Midbrain (tissue), 1 donor: ENCODE measurements around the gene MALT1.

Experiments used
- DNase-seq: peaks from one replicate; lab custom pipeline; 2025; lab: John Stamatoyannopoulos, UW

The MALT1 gene

GRCh38 chr18:58691256-58691655, 20.0 kb downstream of the MALT1 start:
- DNase-seq, result no peak

GRCh38 chr18:58692422-58693185, 21.3 kb downstream of the MALT1 start:
- no peak for DNase-seq

- DNase-seq, result no peak
Measured at GRCh38 chr18:58694221-58694620, 23.0 kb downstream of the MALT1 start.

DNA sequence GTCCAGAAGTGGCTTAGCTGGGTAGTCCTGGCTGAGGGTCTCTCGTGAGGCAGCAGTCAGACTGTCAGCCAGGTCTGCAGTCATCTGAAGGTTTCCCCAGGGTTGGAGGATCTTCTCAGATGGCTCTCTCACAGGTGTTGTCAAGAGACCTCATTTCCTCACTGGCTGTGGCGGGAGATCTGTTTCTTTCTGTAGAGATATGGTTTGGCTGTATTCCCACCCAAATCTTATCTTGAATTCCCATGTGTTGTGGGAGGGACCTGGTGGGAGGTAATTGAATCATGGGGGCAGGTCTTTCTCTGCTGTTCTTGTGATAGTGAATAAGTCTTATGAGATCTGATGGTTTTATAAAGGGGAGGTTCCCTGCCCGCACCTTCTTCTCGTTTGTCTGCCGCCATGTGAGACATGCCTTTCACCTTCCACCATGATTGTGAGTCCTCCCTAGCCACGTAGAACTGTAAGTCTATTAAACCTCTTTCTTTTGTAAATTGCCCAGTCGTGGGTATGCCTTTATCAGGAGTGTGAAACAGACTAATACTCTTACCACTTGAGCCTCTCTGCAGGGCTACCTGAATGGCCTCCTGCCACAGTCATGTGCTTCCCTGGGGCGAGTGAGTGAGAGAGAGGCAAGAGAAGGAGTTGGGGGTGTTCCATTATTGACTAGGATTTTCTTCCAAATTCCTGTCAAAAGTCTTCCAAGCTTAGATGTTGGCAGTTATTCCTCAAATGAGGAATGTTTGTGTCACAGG, 23.6 kb downstream of the MALT1 start:
- DNase-seq, result no peak

DNA sequence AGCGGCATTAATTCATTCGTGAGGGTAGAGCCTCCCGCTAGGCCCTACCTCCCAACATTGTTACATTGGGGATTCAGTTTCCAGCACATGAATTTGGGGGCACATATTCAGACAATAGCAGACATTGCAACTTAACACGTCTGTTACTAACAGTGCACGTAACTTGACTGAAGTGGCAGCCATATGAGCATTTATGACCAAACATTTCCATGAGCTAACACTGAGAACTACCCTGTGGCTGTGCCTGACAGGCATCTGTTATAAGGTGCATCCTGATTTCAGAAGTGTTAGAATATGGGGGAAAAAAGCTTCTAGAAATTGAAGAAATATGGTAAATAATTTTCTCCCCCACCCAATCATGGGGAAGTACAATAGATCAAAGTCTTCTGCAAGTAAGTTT, 24.5 kb downstream of the MALT1 start:
- no peak for DNase-seq

DNA sequence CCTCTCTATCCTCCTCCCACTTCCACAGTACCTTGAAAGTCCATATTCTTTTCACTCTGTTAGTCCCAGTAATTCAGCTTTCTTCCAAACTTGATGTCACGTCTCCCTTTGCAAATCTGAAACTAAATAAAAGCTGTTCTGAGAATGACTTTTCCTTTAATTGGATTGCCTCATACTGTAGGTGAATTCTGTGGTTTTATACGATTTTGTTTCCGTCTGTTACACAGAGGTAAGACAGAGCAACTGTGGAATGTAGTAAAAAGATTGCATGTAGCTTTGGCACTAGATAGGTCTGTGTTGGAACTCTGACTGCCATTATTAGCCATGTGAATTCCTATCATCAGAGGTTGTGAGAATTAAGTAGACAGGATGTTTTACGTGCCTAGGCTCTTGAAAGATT, 25.9 kb downstream of the MALT1 start:
- no peak for DNase-seq

DNA sequence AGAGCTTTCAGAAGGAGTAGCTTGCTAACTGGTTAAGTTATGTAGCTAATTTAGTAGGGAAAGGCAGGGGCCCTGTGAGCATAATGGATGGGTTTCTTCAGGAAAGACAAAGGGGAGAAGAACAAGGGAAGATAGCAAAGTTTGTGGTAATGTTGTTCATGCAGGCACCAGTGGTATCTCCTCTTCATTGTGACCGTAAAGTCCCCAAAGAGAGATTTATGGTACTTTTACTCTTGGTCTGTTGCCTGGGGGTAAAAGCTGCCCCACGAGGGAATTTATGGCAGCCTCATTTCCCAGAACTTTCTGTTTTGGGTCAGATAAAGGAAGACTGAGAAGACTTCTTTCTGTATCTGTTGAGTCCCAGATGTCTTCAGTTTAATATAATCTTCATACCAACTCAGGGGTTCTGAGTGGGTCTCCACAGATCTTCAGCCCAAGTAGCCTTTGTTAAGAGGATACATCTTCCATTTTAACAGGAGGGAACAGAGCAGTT, 27.5 kb downstream of the MALT1 start:
- DNase-seq, result no peak

- no peak for DNase-seq
Measured at GRCh38 chr18:58699551-58699950, 28.3 kb downstream of the MALT1 start.

DNA sequence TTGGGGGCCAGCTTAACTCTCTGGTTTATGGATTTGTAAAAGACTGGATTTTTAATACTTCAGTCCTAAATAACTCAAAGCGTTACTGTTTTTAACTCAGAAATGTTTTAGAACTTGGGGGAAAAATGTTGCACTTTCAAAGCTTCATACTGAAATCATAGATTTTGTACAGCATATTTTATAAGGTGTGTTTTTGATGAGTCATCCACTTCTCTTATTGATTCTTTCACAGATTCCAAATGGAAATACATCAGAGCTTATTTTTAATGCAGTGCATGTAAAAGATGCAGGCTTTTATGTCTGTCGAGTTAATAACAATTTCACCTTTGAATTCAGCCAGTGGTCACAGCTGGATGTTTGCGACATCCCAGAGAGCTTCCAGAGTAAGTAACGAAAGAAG, 28.9 kb downstream of the MALT1 start:
- DNase-seq, result no peak

DNA sequence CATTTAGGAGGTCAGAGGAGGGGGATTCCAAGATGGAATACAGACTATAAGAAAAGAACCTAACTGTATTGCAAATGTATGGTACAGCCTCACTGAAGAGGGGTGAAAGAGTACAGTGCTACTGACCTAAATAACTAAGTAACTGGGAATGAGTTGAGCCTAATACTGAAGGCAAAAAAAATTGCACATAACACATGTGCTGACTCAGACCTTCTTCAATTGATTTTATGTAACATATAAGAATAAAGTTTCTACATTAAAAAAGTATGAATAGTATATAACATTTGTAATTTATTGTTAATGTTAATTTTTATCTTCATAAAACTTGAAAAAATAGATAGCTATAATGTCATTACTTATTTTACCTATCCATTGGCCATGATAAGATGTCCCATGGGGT, 41.7 kb downstream of the MALT1 start:
- no peak for DNase-seq

DNA sequence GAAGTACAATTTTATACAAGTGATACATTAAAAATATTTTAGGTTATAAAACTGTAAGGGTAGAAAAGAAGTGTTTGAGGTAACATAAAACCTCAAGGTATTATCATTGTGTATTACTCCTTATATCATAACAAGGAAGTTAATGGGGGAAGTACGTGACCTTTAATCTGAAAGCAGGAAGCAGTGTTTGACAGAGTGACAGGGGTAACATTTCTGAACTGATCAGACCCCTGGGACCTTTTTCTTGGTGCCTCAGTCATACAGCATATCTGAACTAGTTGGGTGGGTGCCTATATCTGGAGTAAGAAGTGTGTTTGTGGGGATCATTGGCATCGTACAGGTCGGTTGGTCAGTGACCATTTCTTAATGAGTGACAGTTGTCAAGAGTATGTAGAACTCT, 43.0 kb downstream of the MALT1 start:
- DNase-seq, result no peak

DNA sequence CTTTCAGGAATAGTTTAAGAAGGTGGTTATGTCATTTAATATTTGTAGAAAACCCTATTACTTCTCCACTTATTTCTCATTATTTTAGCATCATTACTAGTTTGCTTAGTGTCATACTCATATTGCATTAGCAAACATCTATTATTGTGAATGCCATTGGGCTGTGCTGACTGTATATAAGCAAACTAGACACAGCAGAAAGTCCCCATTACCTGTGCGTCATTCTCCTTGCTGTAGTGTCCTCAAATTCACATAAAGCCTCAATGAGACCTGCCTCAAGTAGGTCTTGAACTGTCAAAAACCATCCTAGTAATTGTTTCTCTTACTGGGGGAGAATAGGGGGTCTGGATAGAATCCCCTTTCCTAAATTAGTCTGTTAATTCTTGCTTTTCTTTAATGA, 43.6 kb downstream of the MALT1 start:
- DNase-seq, result no peak

- no peak for DNase-seq
Measured at GRCh38 chr18:58715540-58715939, 44.3 kb downstream of the MALT1 start.

DNA sequence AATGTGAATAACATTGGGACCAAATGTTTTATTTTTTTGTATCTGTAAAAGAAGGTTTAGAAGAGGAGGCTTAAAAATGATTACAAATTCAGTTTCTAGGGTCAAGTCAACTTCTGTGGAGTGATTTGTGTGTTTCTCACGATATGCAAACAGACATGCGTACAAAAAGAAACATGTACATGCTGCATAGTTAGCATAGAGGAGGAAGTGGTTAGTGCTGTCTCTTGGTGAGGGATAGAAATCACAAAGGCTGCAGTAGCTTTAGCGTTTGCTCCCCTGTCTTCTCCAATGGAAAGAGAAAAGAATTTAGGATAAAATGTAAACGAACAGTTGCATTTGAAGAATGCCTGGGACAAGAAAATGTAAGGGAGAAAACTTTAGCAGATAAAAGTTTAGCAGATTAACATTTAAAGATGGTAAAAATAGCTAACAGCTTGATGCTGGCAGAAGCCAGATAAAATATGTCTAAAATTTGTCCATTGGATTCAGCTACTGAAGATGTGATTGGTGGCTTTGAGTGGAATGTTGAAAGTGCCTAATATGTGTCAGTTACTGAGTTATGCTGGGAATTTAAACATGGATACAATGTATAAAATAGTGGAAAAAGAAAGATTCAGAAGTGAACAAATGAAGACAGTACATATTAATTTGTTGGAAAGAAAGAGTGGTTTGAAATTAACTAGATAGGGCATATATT, 44.9 kb downstream of the MALT1 start:
- no peak for DNase-seq

DNA sequence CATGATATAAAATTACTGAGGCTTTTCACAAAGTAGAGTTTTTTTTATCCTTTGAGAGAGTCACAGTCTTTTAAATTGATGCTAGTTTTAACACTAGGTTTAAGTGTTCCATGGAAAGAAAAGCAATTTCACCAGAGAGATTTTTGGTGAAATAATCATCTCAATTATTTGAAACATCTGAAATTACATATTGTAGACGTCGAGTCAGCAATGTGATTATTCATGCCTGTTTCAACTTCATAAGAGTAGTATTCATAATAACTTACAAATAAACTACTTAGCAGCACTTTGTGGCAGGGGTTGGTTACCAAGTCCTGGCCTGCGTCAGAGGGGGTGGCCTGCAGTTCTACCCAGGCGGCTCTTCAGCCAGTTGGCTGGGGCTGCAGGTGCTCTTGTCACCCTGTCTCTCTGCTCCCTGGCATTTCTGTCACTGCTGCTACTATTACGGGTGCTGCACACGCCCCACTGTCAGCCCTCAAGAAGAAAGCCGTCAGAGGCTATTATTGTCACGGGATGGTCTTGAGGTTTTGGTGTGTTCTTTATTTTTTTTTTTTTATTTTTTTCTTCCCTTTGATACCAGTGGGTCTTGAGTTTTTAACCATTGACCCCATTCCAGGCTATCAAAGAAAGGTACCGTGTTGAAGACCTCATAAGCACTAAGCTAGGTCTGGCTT, 50.4 kb downstream of the MALT1 start:
- no peak for DNase-seq

DNA sequence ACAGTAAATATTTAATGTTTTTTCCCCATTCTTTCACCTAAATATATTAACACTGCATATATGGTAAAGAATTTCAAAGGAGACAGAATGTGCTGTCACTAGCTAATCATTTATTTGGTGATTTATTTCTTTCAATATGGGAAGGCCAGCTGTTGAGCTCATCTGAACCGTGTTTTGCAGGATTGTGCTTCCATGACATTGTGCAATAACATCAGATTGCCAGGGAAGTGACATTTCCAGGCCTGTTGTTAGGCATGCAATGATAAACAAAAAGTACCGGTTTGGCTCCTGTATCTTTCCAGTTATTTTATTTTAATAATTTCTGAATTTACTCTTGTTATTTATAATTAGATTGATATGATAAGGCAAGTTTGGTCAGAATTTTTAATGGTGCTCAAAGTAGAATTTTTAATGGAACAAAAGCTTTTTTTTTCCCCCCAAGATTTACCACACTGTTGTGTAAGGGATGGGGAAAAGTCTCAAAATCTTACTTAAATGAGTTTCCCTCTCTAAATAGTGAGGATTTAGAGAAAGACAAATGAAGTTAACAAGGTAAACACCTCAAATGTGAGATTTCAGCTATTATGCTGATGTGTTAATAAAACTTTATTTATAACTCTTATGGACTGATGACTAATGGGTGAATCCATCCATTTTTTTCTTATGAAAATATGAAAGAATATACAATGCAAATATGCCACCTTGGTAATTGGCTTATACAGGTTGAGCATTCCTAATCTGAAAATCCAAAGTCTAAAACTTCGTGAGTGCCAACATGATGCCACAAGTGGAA, 52.7 kb downstream of the MALT1 start:
- DNase-seq, result no peak

DNA sequence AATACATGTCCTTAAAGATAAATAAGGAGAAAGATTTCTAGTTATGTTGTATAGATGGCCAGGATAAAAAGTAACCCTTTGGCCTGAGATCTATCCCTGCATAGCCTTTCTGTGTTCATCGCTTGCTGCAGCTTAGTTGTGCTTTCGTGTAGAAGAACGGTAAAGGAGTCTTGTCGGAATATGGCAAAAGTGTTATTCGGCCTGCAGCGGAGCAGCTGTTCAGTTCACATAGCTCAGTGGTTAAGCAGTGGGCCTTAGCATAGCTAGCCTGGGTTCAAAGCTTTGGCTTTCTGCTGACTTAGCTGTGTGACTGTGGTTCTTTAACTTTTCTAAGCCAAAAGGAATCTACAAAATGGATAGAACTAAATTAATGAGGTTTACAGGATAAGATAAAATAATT, 55.4 kb downstream of the MALT1 start:
- DNase-seq, result no peak

DNA sequence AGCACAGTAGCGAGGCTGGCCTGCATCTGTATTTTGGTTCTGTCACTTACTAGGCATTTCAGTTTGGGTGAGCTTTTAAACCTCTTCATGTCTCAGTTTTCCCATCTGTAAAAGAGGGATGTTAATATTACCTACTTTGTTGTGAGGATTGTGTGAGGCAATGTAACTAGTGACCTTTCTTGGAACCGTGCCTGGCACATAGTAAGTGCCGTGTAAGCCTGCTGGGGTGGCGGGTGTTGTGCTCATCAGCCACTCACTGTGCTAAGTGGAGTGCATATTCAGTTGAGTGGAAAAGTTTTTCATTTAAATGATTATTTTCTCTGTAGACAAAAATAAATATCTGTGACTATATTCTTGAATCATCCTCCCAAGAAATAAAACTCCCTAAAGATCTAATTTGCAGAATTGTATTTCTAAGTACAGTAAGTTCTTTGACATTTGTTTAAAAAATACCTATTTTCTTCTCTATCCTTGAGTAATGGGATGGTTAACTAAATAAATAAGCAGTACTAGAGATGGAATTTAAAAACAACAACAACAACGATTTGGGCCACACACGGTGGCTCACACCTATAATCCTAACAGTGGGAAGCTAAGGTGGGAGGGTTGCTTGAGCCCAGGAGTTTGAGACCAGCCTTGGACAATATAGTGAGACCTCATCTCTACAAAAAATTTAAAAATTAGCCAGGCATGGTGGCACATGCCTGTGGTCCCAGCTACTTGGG, 56.7 kb downstream of the MALT1 start:
- no peak for DNase-seq

DNA sequence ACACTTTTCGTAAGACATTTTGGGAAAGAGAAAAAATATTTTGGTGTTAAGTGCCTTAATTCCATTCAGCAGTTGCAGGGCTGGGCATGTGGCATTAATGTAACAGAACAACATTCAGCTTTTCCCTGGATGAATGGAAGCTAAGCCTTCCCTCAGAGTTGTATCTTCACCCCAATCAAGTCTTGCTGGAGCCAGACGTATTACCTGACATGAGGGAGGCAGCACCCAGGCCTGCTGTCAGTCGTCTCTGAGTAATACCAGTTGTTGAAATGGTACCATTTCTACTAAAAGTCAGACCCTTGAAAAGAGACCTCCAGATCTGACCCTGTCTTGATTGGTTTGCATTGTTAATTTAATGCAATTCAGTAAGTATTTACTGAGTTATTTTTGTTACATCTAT, 57.5 kb downstream of the MALT1 start:
- no peak for DNase-seq

- no peak for DNase-seq
Measured at GRCh38 chr18:58730618-58731017, 59.4 kb downstream of the MALT1 start.

DNA sequence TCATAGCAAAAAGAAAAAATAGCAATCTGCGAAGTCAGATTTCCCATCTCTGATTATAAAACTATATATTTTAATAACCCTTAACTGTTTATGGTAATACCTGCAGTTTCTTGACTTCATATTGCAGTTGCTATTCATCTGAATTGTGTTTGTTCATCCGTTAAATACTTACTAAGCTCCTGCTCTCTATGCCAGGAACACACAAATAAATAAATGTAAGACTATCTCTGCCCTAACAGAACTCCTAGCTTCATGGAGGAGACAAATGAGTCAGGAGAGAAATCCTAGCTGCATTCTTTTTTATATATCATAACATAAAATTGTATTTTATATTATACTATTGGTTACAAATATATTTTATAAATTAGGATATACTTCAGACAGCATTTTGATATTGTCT, 61.2 kb downstream of the MALT1 start:
- DNase-seq, result no peak
